SK-N-SH (cell line): ENCODE measurements around the gene CCNI2. TPM values are rescaled to one million over a fixed set of nuclear protein-coding genes. Genes with fewer than 3 reads are reported as not detected.

ENCODE experiments used
- CTCF ChIA-PET: fragments of 300-600, 350-600 bp; formaldehyde crosslinking; extraction: SDS; loops from one replicate; lab custom pipeline; 2021; lab: Yijun Ruan, JAX
- POLR2A ChIA-PET: fragments of 350-600 bp; sonication (Branson Sonifier 250); formaldehyde crosslinking; extraction: SDS; loops from one replicate; lab custom pipeline; 2020; ENCODE audit warnings: antibody characterized with exemption, inconsistent platforms; lab: Yijun Ruan, JAX
- DNase-seq: peaks from one replicate; pipeline ENCODE4 v3.0.0; 2012
- H2AFZ ChIP-seq: fragments of 200-600 bp; sonication (generic); 2 replicates; pipeline ENCODE4 v1.8.1; 2016; ENCODE audit warnings: antibody characterized with exemption, mild to moderate bottlenecking, low read depth
- H3F3A ChIP-seq: fragments of 200-600 bp; sonication (generic); replicated peaks from 2 replicates; pipeline ENCODE3; 2016; ENCODE audit warnings: antibody characterized with exemption, mild to moderate bottlenecking; ENCODE audit not compliant: insufficient read depth
- H3K27ac ChIP-seq, 2 experiments: fragments of 200-500 bp in 1 of 2; fragments of 200-600 bp in 1 of 2; sonication (Bioruptor generic) in 1 of 2; sonication (generic), shearing (Covaris generic) in 1 of 2; 2 replicates each; pipeline versions ENCODE4 v1.5.1 to v1.6.1; 2014 to 2016; ENCODE audit warnings: low read depth in 2 of 2, inconsistent platforms in 1 of 2, low read length in 1 of 2, mild to moderate bottlenecking in 1 of 2, mixed read lengths in 1 of 2
- H3K27me3 ChIP-seq: fragments of 200-600 bp; sonication (generic), shearing (Covaris generic); 2 replicates; pipeline ENCODE4 v1.6.1; 2016; ENCODE audit warnings: mixed run types; ENCODE audit not compliant: insufficient read depth
- H3K36me3 ChIP-seq, 2 experiments: fragments of 200-500 bp in 1 of 2; fragments of 200-600 bp in 1 of 2; sonication (Bioruptor generic) in 1 of 2; sonication (generic) in 1 of 2; replicated peaks in 1 of 2; 2 replicates each; pipeline versions ENCODE3 to v1.5.1; 2014 to 2016; ENCODE audit warnings: low read length in 1 of 2, mild to moderate bottlenecking in 1 of 2; ENCODE audit not compliant: insufficient read depth in 2 of 2, control insufficient read depth in 1 of 2
- H3K4me1 ChIP-seq, 2 experiments: fragments of 200-500 bp in 1 of 2; fragments of 200-600 bp in 1 of 2; sonication (Bioruptor generic) in 1 of 2; sonication (generic), shearing (Covaris generic) in 1 of 2; 2 replicates each; pipeline versions ENCODE4 v1.5.1 to v1.6.1; 2014 to 2016; ENCODE audit warnings: low read depth in 1 of 2, low read length in 1 of 2, mixed run types in 1 of 2; ENCODE audit not compliant: insufficient read depth in 2 of 2, control insufficient read depth in 1 of 2
- H3K4me2 ChIP-seq: fragments of 200-600 bp; sonication (generic), shearing (Covaris generic); 2 replicates; pipeline ENCODE4 v1.6.1; 2017; ENCODE audit warnings: mixed run types
- H3K4me3 ChIP-seq, 2 experiments: fragments of 200-500 bp in 1 of 2; fragments of 200-600 bp in 1 of 2; sonication (Bioruptor generic) in 1 of 2; sonication (generic), shearing (Covaris generic) in 1 of 2; 2 replicates each; pipeline versions ENCODE4 v1.5.1 to v1.8.1; 2014 to 2016; ENCODE audit warnings: low read depth in 2 of 2, inconsistent platforms in 1 of 2, low read length in 1 of 2, mild to moderate bottlenecking in 1 of 2, mixed read lengths in 1 of 2, moderate library complexity in 1 of 2
- H3K79me2 ChIP-seq: fragments of 200-600 bp; sonication (generic); 2 replicates; pipeline ENCODE4 v1.8.1; 2017; ENCODE audit warnings: mild to moderate bottlenecking; ENCODE audit not compliant: insufficient read depth
- H3K9ac ChIP-seq: fragments of 200-600 bp; sonication (generic); 2 replicates; pipeline ENCODE4 v1.6.1; 2017; ENCODE audit warnings: mixed run types
- H3K9me2 ChIP-seq: fragments of 200-600 bp; sonication (generic); 2 replicates; pipeline ENCODE4 v1.6.1; 2017; ENCODE audit warnings: mixed run types
- H3K9me3 ChIP-seq: fragments of 200-600 bp; sonication (generic); 2 replicates; pipeline ENCODE4 v1.6.1; 2017; ENCODE audit warnings: mixed run types, mild to moderate bottlenecking, moderate library complexity
- H4K20me1 ChIP-seq: fragments of 200-600 bp; sonication (generic); 2 replicates; pipeline ENCODE4 v1.6.1; 2017; ENCODE audit warnings: mild to moderate bottlenecking, mixed run types; ENCODE audit not compliant: insufficient read depth
- CTCF ChIP-seq: fragments of 200-600 bp; sonication (generic); IDR thresholded peaks from 2 replicates; pipeline ENCODE4 v1.6.1; 2017; ENCODE audit warnings: antibody characterized with exemption, mild to moderate bottlenecking, moderate library complexity
- ELF1 ChIP-seq: IDR thresholded peaks from 2 replicates; pipeline ENCODE4 v1.4.0; 2012
- EP300 ChIP-seq, 2 experiments: IDR thresholded peaks; 2 replicates each; pipeline versions ENCODE4 v1.4.0 to v1.6.1; 2012; ENCODE audit warnings: borderline replicate concordance in 1 of 2, low read depth in 1 of 2, low read length in 1 of 2
- FOSL2 ChIP-seq: IDR thresholded peaks from 2 replicates; pipeline ENCODE4 v1.4.0; 2012; ENCODE audit warnings: low read depth, mild to moderate bottlenecking, moderate library complexity, borderline replicate concordance
- FOXJ3 ChIP-seq: sonication (generic); formaldehyde crosslinking; IDR thresholded peaks from 2 replicates; pipeline ENCODE4 v1.5.1; 2020; ENCODE audit warnings: mild to moderate bottlenecking, missing genetic modification reagents
- GABPA ChIP-seq: IDR thresholded peaks from 2 replicates; pipeline ENCODE4 v1.4.0; 2012; ENCODE audit warnings: low read depth, mild to moderate bottlenecking
- IRF3 ChIP-seq: fragments of 150-350 bp; IDR thresholded peaks from 2 replicates; pipeline ENCODE4 v1.6.1; 2016; ENCODE audit warnings: mild to moderate bottlenecking, low read depth, low read length
- JUND ChIP-seq: IDR thresholded peaks from 2 replicates; pipeline ENCODE4 v1.4.0; 2012
- MAX ChIP-seq: IDR thresholded peaks from 2 replicates; pipeline ENCODE4 v1.4.0; 2012; ENCODE audit warnings: low read depth
- POLR2AphosphoS5 ChIP-seq: IDR thresholded peaks from 2 replicates; pipeline ENCODE4 v1.6.1; 2012; ENCODE audit warnings: low read depth, low read length
- RFX5 ChIP-seq: IDR thresholded peaks from 2 replicates; pipeline ENCODE4 v1.6.1; 2012; ENCODE audit warnings: mild to moderate bottlenecking, improper control_type of control experiment, low read length
- RXRA ChIP-seq: IDR thresholded peaks from 2 replicates; pipeline ENCODE4 v1.4.0; 2012; ENCODE audit warnings: low read depth, mild to moderate bottlenecking, borderline replicate concordance
- SIN3A ChIP-seq: IDR thresholded peaks from 2 replicates; pipeline ENCODE4 v1.6.1; 2012; ENCODE audit warnings: low read depth, mild to moderate bottlenecking, low read length, moderate library complexity, borderline replicate concordance
- TAF1 ChIP-seq: IDR thresholded peaks from 2 replicates; pipeline ENCODE4 v1.6.1; 2012; ENCODE audit warnings: low read depth, mild to moderate bottlenecking, low read length, moderate library complexity, borderline replicate concordance
- TCF12 ChIP-seq: IDR thresholded peaks from 2 replicates; pipeline ENCODE4 v1.4.0; 2012
- TEAD4 ChIP-seq: IDR thresholded peaks from 2 replicates; pipeline ENCODE4 v1.4.0; 2012; ENCODE audit warnings: mild to moderate bottlenecking, borderline replicate concordance; ENCODE audit not compliant: insufficient read depth
- YY1 ChIP-seq: IDR thresholded peaks from 2 replicates; pipeline ENCODE4 v1.4.0; 2012; ENCODE audit warnings: low read depth, mild to moderate bottlenecking
- WGBS: methylation state at CpG from one replicate; pipeline ENCODE4 v1.1.6; 2017; ENCODE audit warnings: low lambda C conversion rate; 5-methylcytosine and 5-hydroxymethylcytosine counted together
- polyA plus RNA-seq, 3 experiments: library from polyadenylated mRNA; depleted of rRNA; stranded (reverse); fragments of >200 nt; gene quantifications; 2 replicates each; pipeline ENCODE4 v1.2.3, GENCODE V29; 2012
- TF ChIP-seq, protein P1 (sequence below): IDR thresholded peaks from 2 replicates; pipeline ENCODE4; 2012

Gene CCNI2
- polyA plus RNA-seq, 1 of the 3 experiments (the other 2 are of a cell fraction): 0.05 TPM

DNA sequence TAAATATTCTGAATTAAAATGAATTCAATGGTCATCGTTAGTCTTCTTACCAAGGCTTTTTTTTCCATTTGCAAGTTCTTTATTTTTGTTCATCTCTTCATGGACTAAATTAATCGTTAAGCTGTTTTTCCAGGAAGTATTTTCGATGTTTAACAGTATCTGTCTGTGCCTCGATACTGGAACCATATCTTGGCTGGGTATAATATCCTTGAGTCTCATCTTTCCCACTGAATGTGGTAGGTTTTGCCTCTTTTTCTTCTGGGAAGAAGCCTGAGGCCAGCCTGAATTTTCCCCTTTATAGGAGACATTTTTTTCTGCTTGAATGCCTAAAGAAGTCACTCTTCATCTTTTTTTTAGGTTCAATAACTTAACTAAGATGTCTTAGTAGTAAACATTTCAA lies 33.8 kb downstream of the CCNI2 start (continued):
- TF ChIP-seq IRF3 (no peak), RFX5 (no peak)

DNA sequence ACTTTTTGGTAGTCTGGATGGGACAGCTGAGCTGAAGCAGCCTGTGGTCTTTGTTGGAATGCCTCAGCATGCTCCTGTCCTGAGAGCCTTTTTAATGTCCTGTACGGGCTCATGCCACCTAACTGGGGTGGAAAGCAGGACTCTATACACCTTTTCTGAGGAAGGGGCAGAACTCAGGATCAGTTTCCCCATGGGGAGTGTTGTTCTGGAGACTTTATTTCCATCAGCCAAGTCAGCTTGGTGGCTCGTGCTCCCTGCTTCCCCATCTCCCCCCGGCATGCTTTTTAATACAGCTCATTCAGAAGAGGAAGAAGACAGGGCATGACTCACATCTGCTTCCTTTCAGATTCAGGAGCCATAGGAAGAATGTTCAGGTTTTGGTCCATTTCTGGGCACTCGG lies 34.9 kb downstream of the CCNI2 start:
- peak overlapping the region; percentile 36; the same call in 1 of the 2 replicates for H3K9ac ChIP-seq
- ChIA-PET POLR2A (no interaction called here), CTCF (interaction anchor here (1.3 kb wide), 1 partner anchor 38 kb away, joined by 4 read pairs; no protein-coding TSS in a partner anchor)
- H3K27me3 ChIP-seq: no peaks in the 10 kb centered on the region
- H3K36me3 ChIP-seq: no peaks in the 10 kb centered on the region
- H3K9me2 ChIP-seq: no peaks in the 10 kb centered on the region
- H3K4me3 ChIP-seq: no peak overlapping the region
- H3K27ac ChIP-seq: peak overlapping the region in 1 of 2 experiments; percentile 57; a peak in 2 of 4 replicates
- H2AFZ ChIP-seq: peak overlapping the region; percentile 95
- no peaks in the 10 kb centered on the region for H4K20me1 ChIP-seq
- no peaks in the 10 kb centered on the region for H3K9me3 ChIP-seq
- DNase-seq: no peak
- H3K4me2 ChIP-seq: peak overlapping the region; percentile 29
- TF ChIP-seq TAF1: peak; percentile 28; the same call in 1 of the 2 replicates
- peak; percentile 18; the same call in 1 of the 2 replicates for TF ChIP-seq ELF1
- peak; percentile 63 for TF ChIP-seq GABPA
- peak; percentile 78 for TF ChIP-seq JUND
- TF ChIP-seq FOXJ3 (CRISPR knock-in tag): no peak
- TF ChIP-seq MAX: peak; percentile 88
- TF ChIP-seq CTCF: no peak
- TF ChIP-seq EP300 (IDR thresholded peaks at IDR 0.05; ENCODE audit: borderline replicate concordance in 1 of 2, low read depth in 1 of 2, low read length in 1 of 2): peak in 1 of 2 experiments; percentile 53; a peak in 1 of 4 replicates
- TF ChIP-seq SIN3A: no peak
- no peak for TF ChIP-seq RXRA
- TF ChIP-seq, protein P1, sequence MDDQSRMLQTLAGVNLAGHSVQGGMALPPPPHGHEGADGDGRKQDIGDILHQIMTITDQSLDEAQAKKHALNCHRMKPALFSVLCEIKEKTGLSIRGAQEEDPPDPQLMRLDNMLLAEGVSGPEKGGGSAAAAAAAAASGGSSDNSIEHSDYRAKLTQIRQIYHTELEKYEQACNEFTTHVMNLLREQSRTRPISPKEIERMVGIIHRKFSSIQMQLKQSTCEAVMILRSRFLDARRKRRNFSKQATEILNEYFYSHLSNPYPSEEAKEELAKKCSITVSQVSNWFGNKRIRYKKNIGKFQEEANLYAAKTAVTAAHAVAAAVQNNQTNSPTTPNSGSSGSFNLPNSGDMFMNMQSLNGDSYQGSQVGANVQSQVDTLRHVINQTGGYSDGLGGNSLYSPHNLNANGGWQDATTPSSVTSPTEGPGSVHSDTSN: 0 out of 2 replicates have a peak, but pooled peaks have one; percentile 19
- peak; percentile 91 for TF ChIP-seq FOSL2
- TF ChIP-seq YY1: peak; percentile 24; the same call in 1 of the 2 replicates
- peak; percentile 56; the same call in 1 of the 2 replicates for TF ChIP-seq POLR2AphosphoS5
- TF ChIP-seq TCF12: peak; percentile 54; the same call in 1 of the 2 replicates
- peak; percentile 46; the same call in 1 of the 2 replicates for TF ChIP-seq TEAD4
- H3K4me1 ChIP-seq: peaks cover 5 to 18% of the 10 kb centered on the region in 2 experiments; a peak in 2 of 4 replicates
- 38% methylated on average over 4 of the region's 4 CpGs for WGBS
- peaks cover 8% of the 10 kb centered on the region for H3F3A ChIP-seq
- H3K79me2 ChIP-seq: no peaks in the 10 kb centered on the region; the same call in 1 of the 2 replicates
